ENCODE results near the gene NRG3.

The NRG3 gene

DNA sequence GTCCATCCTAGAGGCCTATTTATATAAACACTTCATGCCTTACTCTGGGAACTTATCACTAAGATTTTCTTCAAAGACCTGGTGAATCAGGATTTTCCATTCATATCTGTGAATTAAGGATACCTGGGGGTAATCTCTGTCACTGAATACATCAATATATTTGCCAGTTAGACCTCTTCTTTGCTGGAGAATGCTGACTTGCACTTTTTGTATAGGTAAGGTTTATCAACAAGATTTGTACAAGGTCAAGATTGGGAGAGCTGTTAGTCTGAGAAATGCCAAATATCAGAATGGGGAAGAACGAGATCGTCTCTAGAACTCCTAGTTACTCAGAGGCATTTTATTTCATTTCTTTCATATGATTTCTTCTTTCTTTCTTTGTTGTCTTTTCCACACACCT, 1060.0 kb downstream of the NRG3 start:
- H3K4me3 ChIP-seq (ENCODE audit: low read depth, low read length): no peak overlapping the region
- TF ChIP-seq, protein P1, sequence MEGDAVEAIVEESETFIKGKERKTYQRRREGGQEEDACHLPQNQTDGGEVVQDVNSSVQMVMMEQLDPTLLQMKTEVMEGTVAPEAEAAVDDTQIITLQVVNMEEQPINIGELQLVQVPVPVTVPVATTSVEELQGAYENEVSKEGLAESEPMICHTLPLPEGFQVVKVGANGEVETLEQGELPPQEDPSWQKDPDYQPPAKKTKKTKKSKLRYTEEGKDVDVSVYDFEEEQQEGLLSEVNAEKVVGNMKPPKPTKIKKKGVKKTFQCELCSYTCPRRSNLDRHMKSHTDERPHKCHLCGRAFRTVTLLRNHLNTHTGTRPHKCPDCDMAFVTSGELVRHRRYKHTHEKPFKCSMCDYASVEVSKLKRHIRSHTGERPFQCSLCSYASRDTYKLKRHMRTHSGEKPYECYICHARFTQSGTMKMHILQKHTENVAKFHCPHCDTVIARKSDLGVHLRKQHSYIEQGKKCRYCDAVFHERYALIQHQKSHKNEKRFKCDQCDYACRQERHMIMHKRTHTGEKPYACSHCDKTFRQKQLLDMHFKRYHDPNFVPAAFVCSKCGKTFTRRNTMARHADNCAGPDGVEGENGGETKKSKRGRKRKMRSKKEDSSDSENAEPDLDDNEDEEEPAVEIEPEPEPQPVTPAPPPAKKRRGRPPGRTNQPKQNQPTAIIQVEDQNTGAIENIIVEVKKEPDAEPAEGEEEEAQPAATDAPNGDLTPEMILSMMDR (conservative IDR thresholded peaks at IDR 0.05; ENCODE audit: low read depth, low read length): no peak
- DNase-seq (ENCODE audit: low read depth): no peak

DNA sequence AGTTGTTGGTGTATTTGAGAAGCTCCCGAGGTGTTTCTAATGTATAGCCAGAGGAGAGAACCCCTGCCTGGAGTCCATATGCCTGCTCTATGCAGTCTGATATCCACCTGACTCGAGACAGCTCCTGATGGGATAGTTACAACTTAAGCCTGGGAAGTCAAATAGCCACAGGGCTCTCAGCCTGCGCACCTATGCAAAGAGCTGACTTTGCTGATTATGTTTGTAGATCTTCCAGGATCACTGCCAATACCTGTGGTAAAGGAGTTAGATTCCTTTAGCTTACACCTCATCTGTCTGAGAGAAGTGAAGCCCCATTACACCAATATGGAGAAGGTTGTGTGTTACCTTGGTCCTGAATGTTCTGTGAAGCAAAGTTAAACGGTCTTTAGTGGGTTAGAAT, 1063.3 kb downstream of the NRG3 start:
- TF ChIP-seq, protein P1 (conservative IDR thresholded peaks at IDR 0.05; ENCODE audit: low read depth, low read length): no peak
- no peak overlapping the region for H3K4me3 ChIP-seq (ENCODE audit: low read depth, low read length)
- DNase-seq (ENCODE audit: low read depth): no peak

DNA sequence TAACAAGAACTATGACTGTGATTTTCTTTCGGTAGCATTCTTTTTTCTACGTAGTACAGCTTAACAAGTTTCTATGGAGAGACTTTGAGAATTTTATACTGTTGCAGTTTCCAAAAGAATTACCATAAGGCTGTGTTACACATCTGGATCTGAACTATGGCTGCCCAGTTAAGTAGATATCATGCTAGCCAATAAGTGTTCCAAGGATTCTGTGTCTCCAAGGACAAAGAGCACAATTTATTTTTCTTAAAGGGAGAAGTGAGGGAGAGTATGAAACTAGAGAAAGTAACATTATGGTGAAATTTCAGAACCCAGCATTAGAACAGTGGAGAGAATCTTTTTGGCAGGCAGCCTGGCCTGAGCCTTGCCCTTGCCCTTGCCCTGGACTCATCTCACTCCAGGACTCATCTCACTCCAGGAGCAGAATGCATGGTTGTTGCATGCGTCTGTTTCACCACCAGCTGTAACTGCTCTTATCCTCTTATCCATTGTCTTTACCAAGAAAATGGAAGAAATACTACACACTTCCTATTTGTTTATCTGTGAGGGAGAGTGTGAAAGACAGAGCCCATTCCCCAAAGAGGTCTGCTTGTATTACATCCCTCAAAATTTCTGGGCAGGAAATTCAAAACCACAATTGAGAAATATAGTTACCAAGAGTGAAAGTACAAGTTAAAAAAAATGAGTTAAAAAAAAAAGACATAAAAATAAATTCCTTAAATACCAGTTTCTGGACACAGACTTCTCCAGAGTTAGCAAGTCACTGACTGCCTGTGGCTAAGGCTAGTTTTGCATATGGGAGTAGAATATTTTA, 1067.5 kb downstream of the NRG3 start:
- peak; percentile 55 for DNase-seq (ENCODE audit: low read depth)
- TF ChIP-seq, protein P1 (conservative IDR thresholded peaks at IDR 0.05; ENCODE audit: low read depth, low read length): no peak
- H3K4me3 ChIP-seq (ENCODE audit: low read depth, low read length): no peak overlapping the region

DNA sequence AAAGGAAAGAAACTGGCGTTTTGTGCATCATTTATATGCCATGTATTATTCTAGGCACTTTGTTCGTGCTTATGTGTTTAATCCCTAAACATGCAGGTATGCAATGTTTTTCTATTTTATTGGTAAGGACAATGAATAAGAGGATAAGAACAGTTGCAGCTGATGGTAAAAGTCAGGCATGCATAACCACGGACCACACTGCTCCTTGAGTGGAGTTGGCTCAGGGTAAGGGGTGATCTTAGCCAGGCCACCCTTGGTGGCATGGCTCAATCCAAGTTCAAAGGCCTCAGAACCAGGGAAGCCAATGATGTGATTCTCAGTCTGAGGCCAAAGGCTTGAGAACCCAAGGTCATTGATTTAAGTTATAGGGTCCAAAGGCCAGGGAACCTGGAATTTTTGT, 1068.1 kb downstream of the NRG3 start:
- TF ChIP-seq, protein P1 (conservative IDR thresholded peaks at IDR 0.05; ENCODE audit: low read depth, low read length): no peak
- no peak for DNase-seq (ENCODE audit: low read depth)
- no peak overlapping the region for H3K4me3 ChIP-seq (ENCODE audit: low read depth, low read length)

DNA sequence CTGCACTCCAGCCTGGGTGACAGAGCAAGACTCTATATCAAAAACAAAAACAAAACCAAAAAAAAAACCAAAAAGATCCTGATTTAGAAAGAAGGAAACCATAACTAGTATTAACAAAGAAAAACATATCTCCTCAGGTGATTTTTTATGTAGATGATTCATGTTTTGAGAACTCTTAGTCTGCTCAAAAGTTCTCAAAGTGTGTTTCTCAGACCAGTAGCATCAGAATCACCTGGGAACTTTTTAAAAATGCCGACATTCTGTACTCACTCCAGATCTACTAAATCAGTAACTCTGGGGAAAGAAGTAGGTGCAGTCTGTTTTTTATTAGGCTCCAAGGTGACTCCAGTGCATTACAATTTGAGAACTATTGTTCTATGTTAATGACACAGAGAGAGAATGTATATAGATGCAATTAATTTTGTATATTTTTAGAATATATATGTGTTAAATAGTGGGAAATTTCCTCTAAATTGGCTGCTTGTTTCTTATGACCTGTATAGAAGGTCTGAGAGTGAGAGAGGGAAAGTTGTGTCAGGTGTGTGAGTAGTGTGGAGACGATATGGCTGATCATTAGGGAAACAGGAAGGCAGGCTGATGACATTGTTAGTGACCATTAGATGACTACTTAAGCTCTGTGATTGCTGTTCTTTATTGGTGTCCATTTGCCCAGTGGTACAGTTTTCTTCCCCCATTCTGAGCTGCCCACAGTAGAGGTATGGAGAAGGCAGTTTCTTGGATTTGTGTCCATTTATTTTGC, 1075.0 kb downstream of the NRG3 start:
- DNase-seq (ENCODE audit: low read depth): no peak
- H3K4me3 ChIP-seq (ENCODE audit: low read depth, low read length): no peak overlapping the region
- TF ChIP-seq, protein P1 (conservative IDR thresholded peaks at IDR 0.05; ENCODE audit: low read depth, low read length): no peak

DNA sequence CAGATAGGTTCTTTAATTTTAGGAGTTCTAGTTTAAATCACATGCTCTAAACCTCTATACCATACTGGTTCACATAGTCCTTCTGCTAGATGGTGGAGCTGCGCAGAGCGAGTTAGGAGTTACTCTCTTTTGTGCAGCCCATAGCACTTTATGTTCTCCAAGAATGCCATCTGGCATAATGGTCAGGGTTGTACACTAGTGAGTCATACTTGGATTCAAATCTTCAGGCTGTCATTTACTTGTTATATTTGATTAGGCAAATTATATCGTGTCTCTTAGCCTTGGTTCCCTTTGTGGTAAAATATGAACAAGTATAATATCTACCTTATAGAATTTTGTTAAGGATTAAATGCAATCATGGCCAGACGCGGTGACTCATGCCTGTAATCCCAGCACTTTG, 1078.3 kb downstream of the NRG3 start:
- no peak for DNase-seq (ENCODE audit: low read depth)
- TF ChIP-seq, protein P1 (conservative IDR thresholded peaks at IDR 0.05; ENCODE audit: low read depth, low read length): no peak
- H3K4me3 ChIP-seq (ENCODE audit: low read depth, low read length): no peak overlapping the region

All from choroid plexus epithelial cell (primary cell).